SH-SY5Y (cell line): Measurements from ENCODE around the gene WDR53.

Experiments
- GATA2 ChIP-seq: IDR thresholded peaks from 2 replicates; pipeline ENCODE4 v1.6.1; 2011; ENCODE audit warnings: mild to moderate bottlenecking, low read depth, low read length
- GATA3 ChIP-seq: IDR thresholded peaks from 2 replicates; pipeline ENCODE4 v1.6.1; 2011; ENCODE audit warnings: low read depth, mild to moderate bottlenecking, low read length, moderate library complexity

- no peak for TF ChIP-seq GATA2
- no peak for TF ChIP-seq GATA3
Observed at GRCh38 chr3:196555295-196555694, 13.1 kb downstream of the WDR53 start.
